HepG2 (cell line): ENCODE results near the gene MOB3C. TPM values are rescaled to one million over a fixed set of nuclear protein-coding genes. Genes with fewer than 3 reads are reported as not detected.
A peak's percentile ranks its signal among the peaks of the same experiment; 100 is the strongest.

ENCODE experiments used
- EZH2 ChIP-seq: conservative IDR thresholded peaks from 2 replicates; pipeline ENCODE4 v1.6.1; 2012; ENCODE audit warnings: mild to moderate bottlenecking, low read depth, low read length, moderate library complexity
- FOXA1 ChIP-seq, 2 experiments: fragments of 450-650 bp in 1 of 2; sonication (generic) in 1 of 2; formaldehyde crosslinking in 1 of 2; IDR thresholded peaks; 2 replicates each; pipeline versions ENCODE4 v1.4.0 to v1.6.1; 2016 to 2020; ENCODE audit warnings: missing genetic modification reagents in 1 of 2
- KDM5B ChIP-seq: sonication (generic); formaldehyde crosslinking; IDR thresholded peaks from 2 replicates; pipeline ENCODE4 v1.4.0; 2020; ENCODE audit warnings: missing genetic modification reagents, mild to moderate bottlenecking, borderline replicate concordance
- KMT2B ChIP-seq: IDR thresholded peaks from 2 replicates; pipeline ENCODE4 v1.6.1; 2016; ENCODE audit warnings: missing genetic modification reagents, missing compliant biosample characterization
- MAFF ChIP-seq: IDR thresholded peaks from 2 replicates; pipeline ENCODE4 v1.6.1; 2011; ENCODE audit warnings: low read depth, low read length, improper control_type of control experiment
- NCOA1 ChIP-seq: sonication (generic); formaldehyde crosslinking; IDR thresholded peaks from 2 replicates; pipeline ENCODE4 v1.9.0; 2021; ENCODE audit warnings: missing genetic modification reagents
- PAX8 ChIP-seq: sonication (generic); formaldehyde crosslinking; IDR thresholded peaks from 2 replicates; pipeline ENCODE4 v1.8.0; 2022; ENCODE audit warnings: mild to moderate bottlenecking, missing genetic modification reagents, borderline replicate concordance
- SALL2 ChIP-seq: sonication (generic); formaldehyde crosslinking; IDR thresholded peaks from 2 replicates; pipeline ENCODE4 v1.8.1; 2023; ENCODE audit warnings: mild to moderate bottlenecking, missing genetic modification reagents, inconsistent platforms
- SAP130 ChIP-seq: IDR thresholded peaks from 2 replicates; pipeline ENCODE4 v1.6.1; 2016; ENCODE audit warnings: low read depth
- SIX4 ChIP-seq: sonication (generic); formaldehyde crosslinking; IDR thresholded peaks from 2 replicates; pipeline ENCODE4 v1.4.0; 2020; ENCODE audit warnings: missing genetic modification reagents
- TGIF2 ChIP-seq: IDR thresholded peaks from 2 replicates; pipeline ENCODE4 v1.6.1; 2016; ENCODE audit warnings: control low read depth, missing compliant biosample characterization
- THAP7 ChIP-seq: sonication (generic); formaldehyde crosslinking; IDR thresholded peaks from 2 replicates; pipeline ENCODE4 v1.8.1; 2023; ENCODE audit warnings: mild to moderate bottlenecking, missing genetic modification reagents
- ZBTB10 ChIP-seq: sonication (generic); formaldehyde crosslinking; IDR thresholded peaks from 2 replicates; pipeline ENCODE4 v1.4.0; 2020; ENCODE audit warnings: missing genetic modification reagents, borderline replicate concordance
- ZNF138 ChIP-seq: sonication (generic); formaldehyde crosslinking; IDR thresholded peaks from 2 replicates; pipeline ENCODE4 v1.5.0; 2020; ENCODE audit warnings: mild to moderate bottlenecking, low read depth, missing genetic modification reagents
- ZNF33A ChIP-seq: sonication (generic); formaldehyde crosslinking; IDR thresholded peaks from 2 replicates; pipeline ENCODE4 v1.5.1; 2020; ENCODE audit warnings: missing genetic modification reagents, mild to moderate bottlenecking, moderate library complexity, borderline replicate concordance
- ZNF414 ChIP-seq: sonication (generic); formaldehyde crosslinking; IDR thresholded peaks from 2 replicates; pipeline ENCODE4 v1.5.0; 2020; ENCODE audit warnings: missing genetic modification reagents
- ZNF558 ChIP-seq: sonication (generic); formaldehyde crosslinking; IDR thresholded peaks from 2 replicates; pipeline ENCODE4 v1.9.0; 2022; ENCODE audit warnings: mild to moderate bottlenecking, missing genetic modification reagents, borderline replicate concordance
- ZNF564 ChIP-seq: sonication (generic); formaldehyde crosslinking; IDR thresholded peaks from 2 replicates; pipeline ENCODE4 v1.8.1; 2023; ENCODE audit warnings: mild to moderate bottlenecking, missing genetic modification reagents
- ZNF713 ChIP-seq: sonication (generic); formaldehyde crosslinking; IDR thresholded peaks from 2 replicates; pipeline ENCODE4 v1.4.0; 2020; ENCODE audit warnings: mild to moderate bottlenecking, missing genetic modification reagents
- ZNF800 ChIP-seq: sonication (generic); formaldehyde crosslinking; IDR thresholded peaks from 2 replicates; pipeline ENCODE4 v1.4.0; 2020; ENCODE audit warnings: missing genetic modification reagents
- ZNF883 ChIP-seq: sonication (generic); formaldehyde crosslinking; IDR thresholded peaks from 2 replicates; pipeline ENCODE4 v1.5.1; 2020; ENCODE audit warnings: mild to moderate bottlenecking, missing genetic modification reagents; ENCODE audit errors: not compliant biosample characterization
- polyA plus RNA-seq, 8 experiments: library from polyadenylated mRNA; depleted of rRNA in 3 of 8; stranded (reverse) in 7 of 8; unstranded in 1 of 8; fragments of >200 nt; fragmentation: Illumina TruSeq in 4 of 8; extraction: Trizol in 4 of 8; gene quantifications; 2 replicates each; pipeline versions ENCODE4 v1.2.1 to v1.2.3, GENCODE V29; 2011 to 2016; ENCODE audit warnings: low read depth in 4 of 8, missing spikeins in 1 of 8, mixed read lengths in 1 of 8; ENCODE audit not compliant: insufficient read depth in 1 of 8
- total RNA-seq, 5 experiments: library from RNA; depleted of rRNA; stranded (reverse); fragments of >200 nt; fragmentation: Illumina TruSeq; extraction: Trizol; gene quantifications; 2 replicates each; pipeline ENCODE4 v1.2.3, GENCODE V29; 2016; ENCODE audit warnings: low read depth in 1 of 5

MOB3C gene
- total and polyA plus RNA-seq, 2 of the 13 experiments (the other 11 are each of a cell fraction or from before 2014, with no cell fraction given), result 3.5 to 4.1 TPM

GRCh38 chr1:46603858-46604549 lies 12.6 kb downstream of the MOB3C start, which contains the start of gene MKNK1 (continued):
- TF ChIP-seq PAX8 (CRISPR knock-in tag) (no peak), THAP7 (peak; percentile 74; the same call in 1 of the 2 replicates), MAFF (no peak), NCOA1 (CRISPR knock-in tag) (no peak), FOXA1 (IDR thresholded peaks at IDR 0.05) (no peak), FOXA1 (CRISPR knock-in tag; IDR thresholded peaks at IDR 0.05) (no peak), SIX4 (CRISPR knock-in tag) (no peak), KDM5B (CRISPR knock-in tag) (peak; percentile 81), ZNF558 (peak; percentile 62; the same call in 1 of the 2 replicates), SAP130 (CRISPR knock-in tag) (peak; percentile 93), TGIF2 (CRISPR knock-in tag) (peak; percentile 39; the same call in 1 of the 2 replicates), ZNF713 (CRISPR knock-in tag) (0 out of 2 replicates have a peak, but pooled peaks have one; percentile 54), ZNF33A (no peak), ZBTB10 (CRISPR knock-in tag) (no peak), ZNF564 (CRISPR knock-in tag) (peak; percentile 59; the same call in 1 of the 2 replicates), KMT2B (CRISPR knock-in tag) (peak; percentile 83), ZNF414 (CRISPR knock-in tag) (no peak), EZH2 (no peak), ZNF800 (no peak; the same call in 1 of the 2 replicates), ZNF138 (CRISPR knock-in tag) (0 out of 2 replicates have a peak, but pooled peaks have one; percentile 40), SALL2 (0 out of 2 replicates have a peak, but pooled peaks have one; percentile 49), ZNF883 (peak; percentile 79)
